Ovary (tissue), 9 donors: ENCODE results near the gene UGT1A1. TPM values are rescaled to one million over a fixed set of nuclear protein-coding genes. Genes with fewer than 3 reads are reported as not detected.
A peak's percentile ranks its signal among the peaks of the same experiment; 100 is the strongest.

Experiments
- DNase-seq, 5 donors: peaks; one replicate each; pipeline ENCODE4 v3.0.0-alpha.2; 2019 to 2020
- H3K27ac ChIP-seq, 2 donors: fragments of 200-600 bp; one replicate each; pipeline versions ENCODE4 v1.5.1 to v1.8.0; 2019 to 2022
- H3K27me3 ChIP-seq: fragments of 200-600 bp; one replicate; pipeline ENCODE4 v1.8.0; 2022
- H3K36me3 ChIP-seq: fragments of 200-600 bp; sonication (generic); one replicate; pipeline ENCODE4 v1.5.1; 2019
- H3K4me1 ChIP-seq: one replicate; pipeline ENCODE4 v1.8.1; 2013; ENCODE audit warnings: mild to moderate bottlenecking, moderate library complexity; ENCODE audit not compliant: insufficient read depth
- H3K4me3 ChIP-seq: fragments of 200-600 bp; sonication (generic); one replicate; pipeline ENCODE4 v1.5.1; 2017
- H3K9me3 ChIP-seq, 2 donors: fragments of 200-600 bp in 1 of 2; sonication (generic) in 1 of 2; one replicate each; pipeline versions ENCODE4 v1.5.1 to v1.8.1; 2013 to 2019; ENCODE audit warnings: mild to moderate bottlenecking in 1 of 2, moderate library complexity in 1 of 2
- CTCF ChIP-seq, 3 donors: fragments of 450-650 bp in 2 of 3; fragments of 200-600 bp in 1 of 3; IDR thresholded peaks; one replicate each; pipeline versions ENCODE4 v1.5.1 to v1.8.0; 2016 to 2022; ENCODE audit warnings: antibody characterized with exemption in 3 of 3, mild to moderate bottlenecking in 1 of 3
- EP300 ChIP-seq: sonication (generic); formaldehyde crosslinking; IDR thresholded peaks from one replicate; pipeline ENCODE4 v1.6.1; 2017; ENCODE audit warnings: antibody characterized with exemption
- POLR2A ChIP-seq: fragments of 450-650 bp; IDR thresholded peaks from one replicate; pipeline ENCODE4 v1.6.1; 2017; ENCODE audit warnings: antibody characterized with exemption, mild to moderate bottlenecking, moderate library complexity
- WGBS, 3 donors: extraction: QIAGEN DNeasy Blood & Tissue Kit in 1 of 3; methylation state at CpG; one replicate each; pipeline versions ENCODE4 v1.1.5 to v1.1.7; 2013 to 2017; 5-methylcytosine and 5-hydroxymethylcytosine counted together
- intact Hi-C, 4 donors: fragments of 100-400 bp; cut with DNase I; formaldehyde crosslinking; loops; one replicate each; pipeline versions ENCODE4 v1.11.0 to v1.15.1; 2022 to 2023
- polyA plus RNA-seq, 2 donors: library from polyadenylated mRNA; stranded (reverse); fragments of 200-250 nt in 1 of 2; fragments of 350-450 nt in 1 of 2; fragmentation: Illumina TruSeq in 1 of 2; extraction: RNeasy Lipid Tissue Mini Kit (QIAGEN cat#74804) in 1 of 2; gene quantifications; one replicate each; pipeline ENCODE4 v1.2.3, GENCODE V29; 2013 to 2014
- total RNA-seq, 7 donors: library from RNA; depleted of rRNA in 2 of 7; stranded (reverse); fragments of >200 nt in 2 of 7; fragmentation: NEBNext Ultra II Directional in 3 of 7; extraction: Animal tissue kit (Norgen Biotek cat#: 25700) in 3 of 7; gene quantifications; one replicate each; pipeline versions ENCODE4 v1.1.0 to v1.2.4, GENCODE V29; 2016 to 2023
- donor health status: DM: no; HTN: no; CAD: no; lungs with moderate emphysema.
- donor health status: DM: no; HTN: no; CAD: no.
- donor health status: Bipolar disorder and iron deficiency.
- donor health status: DM: yes; HTN: yes; CAD: no.
- donor health status: DM: no; HTN: no; CAD: no.
- donor health status: DM: yes; HTN: yes; CAD: no.

UGT1A1 gene
- total and polyA plus RNA-seq, 9 donors, result 0.13 to 0.15 TPM; not detected in 7

GRCh38 chr2:233807215-233807865, 47.3 kb downstream of the UGT1A1 start:
- peak in 2 of 5 donors; percentile 5 to 22 for DNase-seq
- intact Hi-C loops, result no loop called here
- TF ChIP-seq POLR2A (no peak), EP300 (no peak), CTCF (IDR thresholded peaks at IDR 0.05) (no peak)
- 71 to 80% (median 73%) methylated on average over 12 of the region's 12 CpGs for WGBS, 3 donors
- Histone ChIP-seq H3K27ac (no peak overlapping the region), H3K9me3 (no peaks in the 10 kb centered on the region), H3K4me1 (no peaks in the 10 kb centered on the region), H3K4me3 (no peak overlapping the region), H3K36me3 (no peaks in the 10 kb centered on the region), H3K27me3 (no peaks in the 10 kb centered on the region)

- H3K4me1 ChIP-seq, result no peaks in the 10 kb centered on the region
- no peak overlapping the region for H3K4me3 ChIP-seq
- H3K27me3 ChIP-seq, result no peaks in the 10 kb centered on the region
- H3K9me3 ChIP-seq, result no peaks in the 10 kb centered on the region
- TF ChIP-seq CTCF (IDR thresholded peaks at IDR 0.05) (no peak), EP300 (no peak), POLR2A (no peak)
- H3K36me3 ChIP-seq, result no peaks in the 10 kb centered on the region
- peak in 1 of 5 donors; percentile 10 for DNase-seq
- intact Hi-C loops, result no loop called here
- H3K27ac ChIP-seq, result no peak overlapping the region
- WGBS, 3 donors, result 61 to 76% (median 68%) methylated on average over 10 of the region's 10 CpGs
Measured at GRCh38 chr2:233807966-233808935, 48.2 kb downstream of the UGT1A1 start.

GRCh38 chr2:233810385-233810784, 50.3 kb downstream of the UGT1A1 start:
- Histone ChIP-seq H3K27ac (no peak overlapping the region), H3K9me3 (no peaks in the 10 kb centered on the region), H3K4me3 (no peak overlapping the region), H3K27me3 (no peaks in the 10 kb centered on the region), H3K4me1 (no peaks in the 10 kb centered on the region), H3K36me3 (no peaks in the 10 kb centered on the region)
- WGBS, 3 donors, result 77 to 85% (median 80%) methylated on average over 6 of the region's 6 CpGs
- TF ChIP-seq POLR2A (no peak), EP300 (no peak), CTCF (IDR thresholded peaks at IDR 0.05) (no peak)
- no peak for DNase-seq
- intact Hi-C loops, result no loop called here

- TF ChIP-seq CTCF (IDR thresholded peaks at IDR 0.05), result no peak
- TF ChIP-seq EP300, result no peak
- no peak for TF ChIP-seq POLR2A
- Histone ChIP-seq H3K4me3 (no peak overlapping the region), H3K36me3 (no peaks in the 10 kb centered on the region), H3K9me3 (no peaks in the 10 kb centered on the region), H3K27ac (no peak overlapping the region), H3K4me1 (no peaks in the 10 kb centered on the region), H3K27me3 (no peaks in the 10 kb centered on the region)
- DNase-seq, result peak in 1 of 5 donors; percentile 11
- intact Hi-C loops, result no loop called here
- WGBS, 3 donors, result 60 to 67% (median 61%) methylated on average over 4 of the region's 4 CpGs
Measured at GRCh38 chr2:233811087-233811486, 51.0 kb downstream of the UGT1A1 start.
